Transverse colon (tissue), 4 donors: ENCODE data around the gene TARS2. TPM values are rescaled to one million over a fixed set of nuclear protein-coding genes. Genes with fewer than 3 reads are reported as not detected.

Source experiments
- DNase-seq: peaks from one replicate; pipeline ENCODE4 v3.0.0-alpha.2; 2019
- H3K27ac ChIP-seq, 4 donors: fragments of 200-600 bp; sonication (generic); 2 replicates each; pipeline ENCODE4 v1.5.1; 2016 to 2018; ENCODE audit warnings: inconsistent platforms in 4 of 4
- H3K27me3 ChIP-seq: fragments of 200-600 bp; sonication (generic); 2 replicates; pipeline ENCODE4 v1.5.1; 2017; ENCODE audit warnings: inconsistent platforms
- H3K36me3 ChIP-seq, 4 donors: fragments of 200-600 bp; sonication (generic); 2 replicates each; pipeline ENCODE4 v1.5.1; 2017 to 2019; ENCODE audit warnings: inconsistent platforms in 4 of 4
- H3K4me1 ChIP-seq, 4 donors: fragments of 200-600 bp; sonication (generic); 2 replicates each; pipeline ENCODE4 v1.5.1; 2017 to 2020; ENCODE audit warnings: inconsistent platforms in 4 of 4
- H3K4me3 ChIP-seq, 4 donors: fragments of 200-600 bp; sonication (generic); 1 replicate in 1 of 4; 2 replicates in 3 of 4; pipeline versions ENCODE4 v1.5.1 to v1.6.1; 2017 to 2019; ENCODE audit warnings: inconsistent platforms in 4 of 4
- H3K9me3 ChIP-seq, 2 donors: fragments of 200-600 bp; sonication (generic); 2 replicates each; pipeline ENCODE4 v1.5.1; 2017 to 2019; ENCODE audit warnings: inconsistent platforms in 2 of 2
- EP300 ChIP-seq: sonication (generic); formaldehyde crosslinking; IDR thresholded peaks from one replicate; pipeline ENCODE4 v1.6.1; 2017; ENCODE audit warnings: antibody characterized with exemption, low read depth
- POLR2A ChIP-seq: fragments of 450-650 bp; IDR thresholded peaks from one replicate; pipeline ENCODE4 v1.6.1; 2016; ENCODE audit warnings: antibody characterized with exemption, mild to moderate bottlenecking, moderate library complexity
- POLR2AphosphoS5 ChIP-seq, 3 donors: sonication (generic); formaldehyde crosslinking; IDR thresholded peaks; one replicate each; pipeline ENCODE4 v1.6.1; 2016; ENCODE audit warnings: antibody characterized with exemption in 3 of 3
- WGBS, 2 donors: methylation state at CpG; one replicate each; pipeline ENCODE4 v1.1.5; 2018; ENCODE audit warnings: low coverage in 1 of 2; 5-methylcytosine and 5-hydroxymethylcytosine counted together
- in situ Hi-C, 4 donors: fragments of 200-750 bp; cut with MboI; loops; one replicate each; pipeline versions ENCODE4 v1.15.0 to v1.15.1; 2017; ENCODE audit warnings: low sequenced_read_pairs in 3 of 4, low pct_ligation_motif_present in 1 of 4, low pct_unique_long_range_greater_than_20kb in 1 of 4
- intact Hi-C: fragments of 100-400 bp; cut with DNase I; formaldehyde crosslinking; loops from one replicate; pipeline ENCODE4 v1.15.1; 2023; ENCODE audit warnings: low total_unique reads
- total RNA-seq, 4 donors: library from RNA; depleted of rRNA; stranded (reverse); fragments of >200 nt; gene quantifications; one replicate each; pipeline ENCODE4 v1.1.0, GENCODE V29; 2016
- TF ChIP-seq, protein P1 (sequence below), 5 experiments: fragments of 200-600 bp in 3 of 5; fragments of 450-650 bp in 2 of 5; sonication (generic) in 3 of 5; IDR thresholded peaks; 1 replicate in 2 of 5; 2 replicates in 3 of 5; pipeline ENCODE4 v1.5.1; 2016 to 2017; ENCODE audit warnings: antibody characterized with exemption in 5 of 5, inconsistent platforms in 3 of 5, mild to moderate bottlenecking in 2 of 5, moderate library complexity in 1 of 5

Gene TARS2
- total RNA-seq, 4 donors from 2014 or later, result 2.8 to 22.7 (median 9.0) TPM

- Histone ChIP-seq H3K27me3 (no peaks in the 10 kb centered on the region), H3K27ac (no peak overlapping the region), H3K9me3 (no peaks in the 10 kb centered on the region), H3K4me1 (no peaks in the 10 kb centered on the region), H3K4me3 (no peak overlapping the region), H3K36me3 (peaks cover 0 to 59% (median 23%) of the 10 kb centered on the region in 4 donors)
- intact Hi-C loops (no loop called here), in situ Hi-C loops (loop anchor here in 2 of 4 donors (10.0 kb wide), 1 partner anchor 70 kb away; no protein-coding TSS in a partner anchor)
- TF ChIP-seq POLR2AphosphoS5 (IDR thresholded peaks at IDR 0.05) (no peak), EP300 (no peak), POLR2A (no peak)
- TF ChIP-seq, protein P1, sequence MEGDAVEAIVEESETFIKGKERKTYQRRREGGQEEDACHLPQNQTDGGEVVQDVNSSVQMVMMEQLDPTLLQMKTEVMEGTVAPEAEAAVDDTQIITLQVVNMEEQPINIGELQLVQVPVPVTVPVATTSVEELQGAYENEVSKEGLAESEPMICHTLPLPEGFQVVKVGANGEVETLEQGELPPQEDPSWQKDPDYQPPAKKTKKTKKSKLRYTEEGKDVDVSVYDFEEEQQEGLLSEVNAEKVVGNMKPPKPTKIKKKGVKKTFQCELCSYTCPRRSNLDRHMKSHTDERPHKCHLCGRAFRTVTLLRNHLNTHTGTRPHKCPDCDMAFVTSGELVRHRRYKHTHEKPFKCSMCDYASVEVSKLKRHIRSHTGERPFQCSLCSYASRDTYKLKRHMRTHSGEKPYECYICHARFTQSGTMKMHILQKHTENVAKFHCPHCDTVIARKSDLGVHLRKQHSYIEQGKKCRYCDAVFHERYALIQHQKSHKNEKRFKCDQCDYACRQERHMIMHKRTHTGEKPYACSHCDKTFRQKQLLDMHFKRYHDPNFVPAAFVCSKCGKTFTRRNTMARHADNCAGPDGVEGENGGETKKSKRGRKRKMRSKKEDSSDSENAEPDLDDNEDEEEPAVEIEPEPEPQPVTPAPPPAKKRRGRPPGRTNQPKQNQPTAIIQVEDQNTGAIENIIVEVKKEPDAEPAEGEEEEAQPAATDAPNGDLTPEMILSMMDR (IDR thresholded peaks at IDR 0.05), result peak; percentile 72 to 82 (median 79)
- 30 to 42% methylated on average over 3 to 4 of the region's 4 CpGs for WGBS, 2 donors
- peak; percentile 65 for DNase-seq
Observed at GRCh38 chr1:150464422-150464826, 22.8 kb upstream of the TARS2 start.

DNA sequence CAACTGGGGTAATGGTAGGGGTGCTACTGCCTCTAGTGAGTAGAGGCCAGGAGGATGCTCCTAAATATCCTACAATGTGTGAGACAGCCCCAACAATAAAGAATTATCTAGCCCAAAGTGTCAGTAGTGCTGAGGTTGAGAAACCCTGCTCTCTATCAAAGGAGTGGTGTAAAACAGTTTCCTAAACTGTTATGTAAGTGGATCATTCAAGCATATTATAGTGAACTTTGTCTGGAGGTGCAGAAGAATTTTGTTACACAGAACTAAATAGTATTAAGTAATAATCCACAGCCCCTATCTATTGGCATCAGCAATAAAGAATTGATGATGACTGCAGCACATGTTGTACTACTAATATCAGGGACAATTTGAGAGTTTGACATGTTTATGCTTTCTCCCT is 20.3 kb upstream of the TARS2 start:
- intact Hi-C loops (no loop called here), in situ Hi-C loops (loop anchor here in 2 of 4 donors (10.0 kb wide), 1 partner anchor 68 kb away; no protein-coding TSS in a partner anchor)
- TF ChIP-seq, protein P1 (IDR thresholded peaks at IDR 0.05), result no peak
- no peak for TF ChIP-seq POLR2A
- no peak for TF ChIP-seq EP300
- TF ChIP-seq POLR2AphosphoS5 (IDR thresholded peaks at IDR 0.05), result no peak
- H3K27ac ChIP-seq, result no peak overlapping the region
- H3K9me3 ChIP-seq, result no peaks in the 10 kb centered on the region
- peaks cover 0 to 50% (median 20%) of the 10 kb centered on the region in 4 donors for H3K36me3 ChIP-seq
- no peak overlapping the region for H3K4me3 ChIP-seq
- H3K4me1 ChIP-seq, result no peaks in the 10 kb centered on the region
- no peaks in the 10 kb centered on the region for H3K27me3 ChIP-seq
- no peak for DNase-seq

GRCh38 chr1:150469291-150469690 is 17.9 kb upstream of the TARS2 start:
- 90 to 100% methylated on average over 1 of the region's 1 CpG for WGBS, 2 donors
- no peak overlapping the region for H3K4me3 ChIP-seq
- intact Hi-C loops, result no loop called here
- H3K4me1 ChIP-seq, result no peaks in the 10 kb centered on the region
- in situ Hi-C loops, result loop anchor here in 2 of 4 donors (10.0 kb wide), 1 partner anchor 66 kb away; no protein-coding TSS in a partner anchor
- no peak for DNase-seq
- H3K27ac ChIP-seq, result no peak overlapping the region
- no peaks in the 10 kb centered on the region for H3K9me3 ChIP-seq
- H3K27me3 ChIP-seq, result no peaks in the 10 kb centered on the region
- TF ChIP-seq, protein P1 (IDR thresholded peaks at IDR 0.05), result no peak
- no peak for TF ChIP-seq POLR2AphosphoS5 (IDR thresholded peaks at IDR 0.05)
- TF ChIP-seq EP300, result no peak
- TF ChIP-seq POLR2A, result no peak
- peaks cover 0 to 51% (median 23%) of the 10 kb centered on the region in 4 donors for H3K36me3 ChIP-seq

DNA sequence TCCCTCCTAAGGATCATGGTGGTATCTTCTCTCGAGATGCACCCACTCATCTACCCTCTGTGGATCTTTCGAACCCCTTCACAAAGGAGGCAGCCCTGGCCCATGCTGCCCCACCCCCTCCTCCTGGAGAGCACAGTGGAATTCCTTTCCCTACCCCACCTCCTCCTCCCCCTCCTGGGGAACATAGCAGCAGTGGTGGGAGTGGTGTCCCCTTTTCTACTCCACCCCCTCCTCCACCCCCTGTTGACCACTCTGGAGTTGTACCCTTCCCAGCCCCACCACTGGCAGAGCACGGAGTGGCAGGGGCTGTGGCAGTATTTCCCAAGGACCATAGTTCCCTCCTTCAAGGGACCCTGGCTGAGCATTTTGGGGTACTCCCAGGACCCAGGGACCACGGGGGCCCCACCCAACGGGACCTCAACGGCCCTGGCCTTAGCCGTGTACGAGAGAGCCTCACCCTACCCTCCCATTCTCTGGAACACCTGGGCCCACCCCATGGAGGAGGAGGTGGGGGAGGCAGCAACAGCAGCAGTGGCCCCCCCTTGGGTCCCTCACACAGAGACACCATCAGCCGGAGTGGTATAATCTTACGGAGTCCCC is 14.5 kb upstream of the TARS2 start:
- Histone ChIP-seq H3K4me3 (no peak overlapping the region), H3K9me3 (no peaks in the 10 kb centered on the region), H3K27ac (no peak overlapping the region), H3K27me3 (no peaks in the 10 kb centered on the region), H3K4me1 (peaks cover 0 to 8% (median 6%) of the 10 kb centered on the region in 4 donors), H3K36me3 (peaks cover 0 to 30% (median 12%) of the 10 kb centered on the region in 4 donors)
- intact Hi-C loops, result no loop called here
- TF ChIP-seq POLR2A (no peak), POLR2AphosphoS5 (IDR thresholded peaks at IDR 0.05) (no peak), EP300 (no peak)
- TF ChIP-seq, protein P1 (IDR thresholded peaks at IDR 0.05), result no peak
- WGBS, 2 donors, result 82 to 93% methylated on average over 2 to 10 of the region's 10 CpGs
- DNase-seq, result no peak
- in situ Hi-C loops, result no loop called here
